Fibroblast of skin of right quadriceps (primary cell): ENCODE measurements around the gene SYNE1.
A peak's percentile ranks its signal among the peaks of the same experiment; 100 is the strongest.
"Not testable (repeated sequence)": the region's sequence is repeated elsewhere in the genome, so short reads cannot be mapped to it uniquely, and the experiment has no call there.

Experiments
- DNase-seq: peaks from one replicate; pipeline ENCODE4 v3.0.0-alpha.2; 2013

Gene SYNE1

DNA sequence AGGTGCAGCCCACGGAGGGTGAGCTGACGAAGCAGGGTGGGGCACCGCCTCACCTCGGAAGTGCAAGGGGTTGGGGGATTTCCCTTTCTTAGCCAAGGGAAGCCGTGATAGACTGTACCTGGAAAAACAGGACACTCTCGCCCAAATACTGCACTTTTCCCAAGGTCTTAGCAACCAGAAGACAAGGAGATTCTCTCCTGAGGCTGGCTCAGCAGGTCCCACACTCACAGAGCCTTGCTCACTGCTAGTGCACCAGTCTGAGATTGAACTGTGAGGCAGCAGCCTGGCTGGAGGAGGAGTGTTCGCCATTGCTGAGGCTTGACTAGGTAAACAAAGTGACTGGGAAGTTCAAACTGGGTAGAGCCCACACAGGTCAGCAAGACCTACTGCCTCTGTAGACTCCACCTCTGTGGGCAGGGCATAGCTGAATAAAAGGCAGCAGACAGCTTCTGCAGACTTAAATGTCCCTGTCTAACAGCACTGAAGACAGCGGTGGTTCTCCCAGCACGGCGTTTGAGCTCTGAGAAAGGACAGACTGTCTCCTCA is 28.0 kb downstream of the SYNE1 start:
- no peak for DNase-seq

DNA sequence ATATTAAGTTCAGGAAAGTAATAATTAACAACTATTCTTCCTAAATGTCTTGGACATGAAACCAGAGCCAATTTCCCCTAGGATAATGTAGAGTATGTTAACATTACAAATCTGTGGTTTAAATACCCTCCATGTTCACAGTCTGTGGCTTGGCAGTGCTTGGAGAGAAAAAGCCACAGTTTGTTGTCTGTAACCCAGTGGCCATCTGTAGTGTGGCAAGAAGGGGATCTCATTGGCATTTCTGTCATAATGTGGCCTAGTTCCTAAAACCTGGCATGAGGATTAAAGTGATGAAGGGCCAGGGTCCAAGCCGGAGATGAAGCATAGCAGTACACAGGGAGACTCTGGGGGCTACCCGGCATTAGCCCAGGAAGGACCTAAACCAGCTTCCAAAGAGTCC is 31.2 kb downstream of the SYNE1 start:
- no peak for DNase-seq

DNA sequence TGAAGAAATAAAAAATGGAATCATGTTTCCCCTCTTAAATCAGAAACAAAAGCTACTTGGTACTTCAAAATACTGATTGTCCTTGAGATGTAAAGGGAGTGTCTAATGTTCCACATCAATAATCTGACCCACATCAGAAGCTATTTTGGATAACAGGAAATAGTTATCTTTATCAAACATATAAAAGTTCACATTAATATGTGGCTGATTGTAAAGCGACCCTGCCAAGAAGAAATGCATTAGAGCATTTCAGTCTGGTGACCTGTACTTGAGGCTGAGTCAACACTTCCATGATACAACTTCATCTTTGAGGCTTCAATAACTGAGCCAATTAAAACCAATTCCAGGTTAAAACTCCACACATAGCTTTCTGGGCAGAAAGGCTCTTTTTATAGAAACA is 31.8 kb downstream of the SYNE1 start:
- DNase-seq, result no peak

DNA sequence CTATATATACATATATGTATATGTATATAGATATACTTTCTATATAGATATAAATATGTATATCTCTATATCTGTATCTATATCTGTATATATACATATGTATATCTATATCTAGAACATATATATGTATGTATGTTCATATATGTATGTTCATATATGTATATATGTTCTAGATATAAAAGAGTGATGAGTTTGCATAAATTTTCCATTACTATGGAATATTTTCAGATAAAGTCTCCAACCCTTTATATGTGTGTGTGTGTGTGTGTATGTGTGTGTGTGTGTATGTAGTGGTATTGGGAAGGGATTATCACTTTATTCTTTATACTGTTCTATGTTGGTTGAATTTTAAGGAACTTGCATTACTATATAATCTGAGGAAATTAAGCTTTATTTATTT is 33.3 kb downstream of the SYNE1 start:
- DNase-seq, result no peak

DNA sequence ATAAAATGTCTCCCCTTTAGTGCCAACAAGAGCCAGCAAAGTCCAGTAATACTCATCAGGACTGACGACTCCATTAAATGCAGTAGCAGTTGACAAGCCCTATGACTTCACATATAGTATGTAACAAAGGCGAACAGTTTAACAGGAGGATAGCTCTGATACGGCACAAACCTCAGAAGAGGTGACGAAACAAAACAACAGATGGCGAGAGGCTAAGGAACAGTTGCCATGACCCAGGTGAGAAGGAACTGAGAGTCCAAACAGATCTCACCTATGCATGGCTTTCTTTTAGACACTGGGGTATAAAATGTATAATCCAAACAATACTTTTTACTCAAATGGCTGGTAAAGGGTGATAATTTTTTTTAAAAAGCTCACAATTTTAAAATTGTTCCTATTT is 37.1 kb downstream of the SYNE1 start:
- DNase-seq, result no peak

DNA sequence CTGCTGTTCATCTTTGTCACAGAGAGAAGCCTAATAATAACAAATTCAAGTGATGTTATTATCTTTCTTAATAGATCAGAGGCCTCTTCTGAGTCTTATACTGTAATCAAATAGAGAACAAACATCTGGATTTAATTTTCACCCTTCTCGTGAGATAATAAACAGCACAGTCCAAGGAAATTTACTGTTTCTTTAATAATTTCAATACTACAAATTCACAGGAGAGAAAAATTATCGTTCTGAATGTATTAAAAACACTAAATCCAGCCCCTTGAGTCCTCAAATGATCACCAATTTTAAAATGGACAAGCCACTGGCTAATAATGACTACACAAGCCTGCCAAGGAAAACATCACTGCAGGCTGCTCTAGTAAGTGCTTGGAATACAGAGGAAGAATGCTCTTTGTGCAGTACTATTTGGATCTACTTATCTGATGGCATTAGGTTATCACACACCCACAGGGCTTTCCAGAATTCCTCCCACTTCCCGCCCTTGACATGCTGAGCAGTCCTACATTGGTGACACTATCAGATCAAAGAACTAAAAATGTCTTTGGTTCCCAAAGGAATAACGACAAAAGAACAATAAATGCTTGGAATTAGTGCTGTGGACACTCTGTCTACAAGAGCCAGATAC is 38.1 kb downstream of the SYNE1 start:
- DNase-seq, result peak; percentile 14

DNA sequence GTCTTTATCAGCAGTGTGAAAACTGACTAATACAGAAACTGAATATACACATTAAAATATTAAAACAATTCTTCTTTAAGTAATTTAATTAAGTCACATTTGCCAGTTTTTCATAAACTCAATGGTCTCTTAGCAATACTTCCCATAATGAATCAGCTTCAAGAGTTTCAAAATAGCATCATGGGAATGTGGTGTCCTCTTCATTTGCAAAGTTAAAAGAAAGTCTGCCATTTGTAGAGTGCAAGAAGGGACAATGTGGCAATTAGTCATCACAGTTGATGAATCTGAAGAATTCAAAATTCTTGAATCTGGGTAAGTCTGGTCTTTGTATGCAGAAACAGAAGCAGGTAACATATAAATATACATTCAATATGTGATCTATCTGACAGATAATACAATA is 38.7 kb downstream of the SYNE1 start:
- peak; percentile 8 for DNase-seq

DNA sequence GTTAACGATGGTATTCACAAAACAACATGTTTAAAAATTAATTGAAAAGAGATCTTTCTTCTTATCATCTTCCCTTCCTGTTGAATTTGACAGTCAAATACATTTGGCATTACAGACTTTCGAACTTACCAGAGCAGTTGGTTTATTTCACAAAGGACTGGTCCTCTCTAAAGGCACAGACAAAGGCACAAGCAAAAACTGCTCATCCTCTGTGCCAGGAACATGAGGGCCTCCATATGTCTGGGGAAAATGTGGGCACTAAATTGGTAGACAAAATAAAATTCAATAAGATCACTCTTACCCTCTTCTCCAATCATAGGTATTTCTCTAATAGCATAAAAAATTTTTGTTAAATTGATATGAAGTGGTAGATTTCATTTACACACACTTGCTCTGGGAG is 40.4 kb downstream of the SYNE1 start:
- no peak for DNase-seq

DNA sequence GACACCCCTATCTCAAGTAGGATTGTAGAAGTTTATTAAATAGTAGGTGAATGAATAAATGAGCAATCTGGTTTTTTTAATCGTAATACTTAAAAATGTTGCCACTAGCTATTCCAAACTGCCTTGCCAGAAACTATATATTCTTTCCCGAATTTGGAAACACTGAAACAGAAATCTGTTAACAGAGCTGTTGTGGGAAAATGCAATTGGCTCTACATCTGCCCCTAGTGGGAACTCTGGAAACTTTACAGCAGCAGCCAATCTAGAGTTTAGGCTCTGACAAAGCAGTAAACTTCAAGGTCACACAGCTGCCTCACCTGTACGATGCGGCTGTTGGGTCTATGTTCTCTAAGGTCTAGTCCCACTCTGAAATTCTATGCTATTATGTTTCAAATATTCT is 41.7 kb downstream of the SYNE1 start:
- DNase-seq, result no peak

DNA sequence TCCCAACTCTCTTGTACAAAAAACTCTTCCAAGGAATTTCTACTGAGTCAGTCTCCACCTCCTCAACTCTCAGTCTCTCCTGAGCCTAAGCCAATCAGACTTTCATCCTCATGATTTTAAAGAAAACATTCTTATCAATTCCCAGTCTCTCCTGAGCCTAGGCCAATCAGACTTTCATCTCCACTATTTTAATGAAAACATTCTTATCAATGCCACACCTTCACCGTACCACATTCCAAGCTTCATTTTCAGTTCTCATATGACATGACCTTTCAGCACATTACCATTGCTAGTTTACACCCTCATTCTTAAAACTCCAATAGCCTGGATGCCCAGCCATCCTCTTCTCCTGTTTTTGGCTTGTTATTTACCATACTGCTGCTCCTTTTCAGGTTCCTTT is 42.5 kb downstream of the SYNE1 start:
- no peak for DNase-seq

DNA sequence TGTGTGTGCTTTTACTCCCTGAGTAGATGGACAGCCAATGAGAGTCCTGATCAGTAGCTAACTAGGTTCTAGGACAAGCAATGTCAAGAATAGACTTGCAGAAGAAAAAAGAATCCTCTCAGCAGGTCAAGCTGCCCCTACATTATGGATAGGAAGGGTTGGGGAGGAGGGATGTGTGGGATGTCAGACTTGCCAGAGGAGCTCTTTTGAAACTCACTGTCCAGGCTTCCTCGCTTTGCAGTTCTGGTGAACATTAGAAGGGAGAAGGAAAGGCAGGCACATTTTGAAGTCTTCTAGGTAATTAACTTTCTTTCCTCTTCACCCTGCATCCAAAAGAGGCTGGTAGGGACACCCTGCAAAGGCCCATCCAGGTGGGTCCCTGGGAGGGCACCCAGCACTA is 48.7 kb downstream of the SYNE1 start:
- DNase-seq, result no peak

DNA sequence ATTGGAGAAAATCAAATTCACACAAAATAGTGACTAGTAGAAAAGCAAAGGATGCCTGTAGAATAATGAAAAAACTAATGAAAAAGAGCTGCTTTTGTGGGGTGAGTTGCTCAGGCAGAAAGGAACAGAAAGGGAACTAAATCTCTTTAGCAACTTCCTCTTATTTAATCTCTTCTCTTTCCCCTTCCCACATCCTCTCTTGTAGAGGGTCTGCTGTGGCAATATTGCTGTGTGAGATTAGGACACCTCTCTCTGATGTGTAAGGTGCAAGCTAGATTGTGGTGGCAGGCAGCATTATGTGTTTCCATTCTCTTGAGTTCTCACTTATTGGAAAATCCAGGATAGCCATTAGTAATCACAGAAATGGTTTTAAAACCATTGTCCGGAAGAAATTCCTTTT is 49.7 kb downstream of the SYNE1 start:
- DNase-seq, result no peak

DNA sequence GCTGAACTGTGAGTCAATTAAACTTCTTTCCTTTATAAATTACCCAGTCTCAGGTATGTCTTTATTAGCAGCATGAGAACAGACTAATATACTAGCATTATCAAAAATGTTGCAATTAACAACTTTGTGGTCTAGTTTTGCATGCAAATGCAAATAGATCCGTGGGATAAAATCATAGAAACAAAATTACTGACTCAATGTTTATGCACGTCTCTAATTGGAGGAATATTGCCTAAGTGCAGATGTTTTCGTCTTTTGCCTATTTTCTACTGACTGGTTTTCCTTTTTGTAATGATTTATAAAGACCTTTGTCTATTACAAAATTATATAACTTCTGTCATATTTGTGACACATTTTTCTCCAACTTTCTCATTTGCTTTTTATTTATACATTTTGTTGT is 51.9 kb downstream of the SYNE1 start:
- no peak for DNase-seq

DNA sequence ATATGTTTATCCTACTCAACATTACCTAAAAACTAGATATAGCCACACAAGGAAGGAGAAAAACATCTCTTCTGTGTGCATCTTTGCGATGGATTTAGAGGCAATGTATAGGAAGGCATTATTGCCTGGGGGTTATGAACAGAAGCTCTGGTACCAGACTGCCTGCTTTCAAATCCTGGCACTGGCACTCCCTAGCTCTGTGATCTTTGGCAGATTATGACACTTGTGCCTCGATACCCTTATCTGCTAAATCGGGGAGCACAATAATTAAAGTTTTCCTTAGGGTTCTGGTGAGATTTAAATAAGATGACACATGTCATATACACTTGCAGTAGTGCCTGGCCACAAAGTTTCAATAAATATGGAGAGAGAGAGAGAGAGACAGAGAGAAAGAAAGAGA is 53.3 kb downstream of the SYNE1 start:
- no peak for DNase-seq

DNA sequence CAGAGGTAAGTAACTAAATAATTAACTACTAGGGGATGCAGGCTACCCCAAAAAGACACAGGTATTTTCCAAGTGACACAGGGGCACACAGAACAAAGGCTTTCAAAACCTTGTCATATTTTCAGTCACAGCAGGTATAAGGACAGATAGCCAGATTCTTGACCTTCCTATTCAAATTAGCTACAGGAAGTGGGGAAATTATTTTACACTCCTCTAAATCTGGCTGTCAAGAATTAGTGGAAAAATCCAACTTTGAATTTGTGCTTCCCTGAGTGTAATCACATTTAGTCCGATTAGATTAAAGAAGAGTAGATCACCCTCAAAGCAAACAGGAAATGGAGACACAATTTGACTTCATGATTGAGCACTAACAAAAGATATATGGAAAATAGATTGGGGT is 60.6 kb downstream of the SYNE1 start:
- no peak for DNase-seq

DNA sequence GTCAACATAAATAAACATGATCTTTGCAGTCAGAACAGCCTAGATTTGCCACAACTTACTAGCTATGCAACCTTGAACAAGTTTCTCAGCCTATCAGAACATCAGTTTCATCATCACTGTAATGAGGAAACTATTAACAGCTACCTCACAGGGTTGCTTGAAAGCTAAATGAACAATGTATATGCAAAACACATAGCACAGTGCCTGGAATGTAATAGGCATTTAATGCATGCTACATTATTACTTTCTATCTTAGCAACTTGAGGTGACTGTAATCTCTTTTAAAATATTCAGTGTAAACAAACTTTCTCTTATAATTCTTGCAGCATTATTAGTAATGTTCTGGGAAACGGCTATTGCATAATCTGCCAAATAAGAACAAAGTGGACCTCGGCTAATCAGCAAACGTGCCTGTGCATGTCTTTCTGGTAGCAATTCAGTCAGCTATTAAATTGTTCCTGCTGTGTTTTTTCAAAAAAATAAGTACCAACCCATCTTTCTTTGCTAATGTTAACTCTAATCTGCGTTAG is 61.5 kb downstream of the SYNE1 start:
- DNase-seq, result peak; percentile 48

DNA sequence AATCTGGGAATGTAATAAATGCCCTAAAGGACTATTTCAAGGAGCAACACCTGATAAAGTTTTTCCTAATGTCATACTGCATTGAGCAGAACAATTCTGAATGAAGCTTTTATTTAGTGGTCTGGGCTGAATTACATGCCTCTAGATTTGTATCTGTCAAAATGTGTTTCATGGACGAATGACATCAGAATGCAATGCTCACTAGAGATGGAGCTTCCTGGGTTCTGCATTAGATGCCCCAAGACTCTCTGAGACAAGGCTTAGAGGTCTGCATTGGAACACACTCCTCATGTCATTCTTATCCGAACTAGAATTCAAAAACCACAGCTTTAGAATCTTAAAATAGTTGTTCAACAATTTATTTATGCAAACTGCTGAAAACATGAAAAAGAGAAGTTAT is 62.0 kb downstream of the SYNE1 start:
- no peak for DNase-seq

DNA sequence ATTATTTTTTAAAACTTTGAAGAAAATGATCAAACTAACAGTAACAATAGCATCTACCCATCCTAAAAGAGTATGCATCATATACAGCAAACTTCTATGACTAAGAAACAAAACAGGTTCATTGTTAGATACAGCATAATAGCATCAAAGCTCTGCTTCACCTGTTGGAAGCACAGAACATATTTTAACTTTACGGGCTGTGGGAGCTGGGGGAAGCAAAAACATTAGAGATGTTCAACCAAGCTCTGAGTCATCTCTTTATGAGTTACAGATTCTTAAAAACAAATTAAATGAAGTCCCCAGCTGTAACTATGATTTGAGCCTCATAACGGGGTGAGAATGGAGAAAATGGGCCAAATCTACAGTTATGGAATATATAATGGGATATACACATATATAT is 63.4 kb downstream of the SYNE1 start:
- DNase-seq, result no peak

DNA sequence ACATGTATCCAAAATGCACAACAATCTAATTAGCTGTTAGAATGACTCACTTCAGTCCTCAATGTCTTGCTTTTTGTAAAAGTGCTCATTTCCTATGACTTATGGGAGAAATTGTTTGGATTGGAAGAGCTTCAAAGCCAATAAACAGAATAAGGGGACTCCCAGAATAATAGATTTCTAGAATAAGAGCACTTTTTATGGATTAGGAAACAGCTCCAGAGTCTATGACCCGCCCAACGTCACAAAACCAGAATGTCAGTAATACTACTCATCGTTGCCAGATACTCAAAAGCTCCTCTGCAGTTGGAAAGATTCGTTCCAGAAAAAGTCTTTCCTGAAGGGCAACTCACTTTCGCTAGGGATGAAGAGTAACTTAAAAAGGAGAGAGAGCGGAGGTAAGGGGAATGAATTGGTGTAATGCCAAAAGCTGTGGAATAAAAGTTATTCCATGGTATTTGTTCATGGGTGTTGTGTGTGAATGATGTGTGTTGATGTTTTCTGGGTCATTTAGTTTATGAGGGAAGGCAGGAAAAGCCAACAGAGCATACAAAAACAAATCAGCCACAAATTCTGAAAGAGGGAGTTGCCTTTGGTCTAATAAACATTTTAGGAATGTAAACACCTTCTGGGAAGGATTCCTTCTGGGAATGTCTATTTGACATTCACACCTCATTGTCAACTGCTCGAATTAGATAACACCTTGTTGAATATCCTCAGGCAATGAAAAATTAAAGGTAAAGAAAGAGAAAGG is 64.6 kb downstream of the SYNE1 start:
- DNase-seq, result no peak

DNA sequence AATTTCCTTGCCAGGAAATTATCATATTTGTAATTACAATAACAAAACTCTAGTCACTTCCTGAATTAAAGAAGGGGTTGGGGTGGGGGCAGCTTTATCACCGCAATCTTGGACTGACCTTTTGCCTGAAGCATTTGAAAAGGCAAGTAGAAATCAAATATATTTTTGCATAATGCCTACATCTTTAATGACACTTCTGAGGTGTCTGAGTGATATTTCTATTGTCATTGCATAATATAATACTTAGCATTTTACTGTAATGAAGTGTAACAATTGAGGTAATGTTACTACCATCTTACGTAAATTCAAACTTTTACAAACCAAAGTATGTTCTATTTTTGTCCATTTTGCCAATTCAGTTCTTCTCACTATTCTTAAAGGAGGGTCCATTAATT is 65.2 kb downstream of the SYNE1 start:
- DNase-seq, result no peak

DNA sequence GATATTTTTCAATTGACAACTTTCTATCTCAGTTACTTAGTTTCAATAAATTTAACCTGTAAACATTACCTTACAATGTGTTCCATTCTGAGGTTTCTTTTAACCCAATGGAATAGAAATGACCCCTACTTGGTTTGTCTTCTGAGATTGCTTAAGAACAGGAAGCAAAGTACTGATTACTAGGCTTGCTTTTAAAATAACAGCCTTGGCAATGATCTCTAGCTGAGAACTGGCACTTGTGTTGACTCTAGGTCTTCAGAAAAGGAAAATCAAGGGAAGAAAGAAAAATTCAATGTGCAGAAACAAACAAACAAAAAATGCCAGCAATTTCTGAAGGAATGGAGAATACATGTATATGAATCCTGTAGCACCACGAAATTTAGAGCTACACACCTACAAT is 66.1 kb downstream of the SYNE1 start:
- DNase-seq, result no peak

DNA sequence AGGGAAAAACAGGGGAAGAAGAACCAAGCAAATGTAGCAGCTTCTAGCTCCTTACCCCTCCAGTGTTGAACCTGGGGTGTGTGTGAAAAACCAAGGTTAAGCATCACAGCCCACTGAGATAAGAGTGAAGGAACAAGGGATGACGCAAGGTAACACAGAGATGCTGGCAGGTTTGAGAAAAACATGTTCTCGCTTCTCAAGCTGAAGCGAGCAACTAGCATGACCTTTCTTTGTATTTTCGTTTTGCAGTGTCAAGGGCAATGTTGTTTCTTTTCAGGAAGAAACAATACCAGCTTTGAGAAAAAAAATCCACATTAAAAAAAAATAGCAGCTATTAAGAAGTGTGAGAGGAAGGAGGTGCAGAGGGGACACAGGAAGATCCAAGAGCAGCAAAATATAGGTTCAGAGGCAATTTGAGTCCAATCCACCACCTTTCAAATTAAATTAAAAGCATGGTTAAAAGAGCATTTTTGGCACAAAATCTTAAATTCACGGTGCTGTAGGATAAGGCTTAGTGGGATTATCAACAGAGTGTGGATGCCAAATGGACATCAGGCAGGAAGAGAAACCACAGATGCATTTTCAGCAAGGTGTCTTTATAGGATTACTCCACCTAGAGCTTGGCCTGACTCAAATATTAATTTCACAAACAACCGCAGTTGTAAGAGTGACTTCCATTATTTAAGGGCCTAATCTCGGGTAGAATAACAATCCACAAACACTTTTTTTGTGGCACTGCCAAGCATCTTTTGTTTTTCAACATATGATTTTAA is 70.9 kb downstream of the SYNE1 start:
- no peak for DNase-seq

DNA sequence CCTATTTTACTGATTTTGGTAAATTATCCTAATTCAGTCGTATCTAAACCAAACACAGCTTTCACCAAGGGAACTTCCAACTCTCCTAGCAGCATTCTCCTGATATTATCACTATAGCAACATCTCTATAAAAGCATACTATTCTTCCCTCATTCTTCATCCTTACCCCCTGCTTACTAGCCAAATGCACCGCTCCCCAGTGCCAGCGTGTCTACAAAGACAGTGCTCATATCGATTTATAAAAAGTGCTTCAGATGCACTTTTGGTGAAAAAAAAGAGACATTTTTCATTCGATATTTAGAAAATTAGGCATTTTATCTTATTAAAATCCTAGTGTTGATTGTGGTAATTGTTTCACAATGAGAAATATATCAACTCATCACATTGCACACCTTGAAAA is 74.0 kb downstream of the SYNE1 start:
- DNase-seq, result no peak

DNA sequence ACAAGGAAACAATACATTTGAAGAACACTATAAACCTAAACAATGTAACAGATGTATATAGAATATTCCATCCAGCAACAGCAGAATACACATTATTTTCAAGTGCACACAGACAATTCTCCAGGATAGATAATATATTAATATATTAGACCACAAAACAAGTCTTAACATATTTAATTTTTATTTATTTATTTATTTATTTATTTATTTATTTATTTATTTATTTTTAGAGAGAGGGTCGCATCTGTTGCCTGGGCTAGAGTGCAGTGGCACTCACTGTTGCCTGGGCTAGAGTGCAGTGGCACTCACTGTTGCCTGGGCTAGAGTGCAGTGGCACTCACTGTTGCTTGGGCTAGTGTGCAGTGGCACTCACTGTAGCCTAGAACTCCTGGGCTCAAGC is 78.4 kb downstream of the SYNE1 start:
- not testable (repeated sequence) for DNase-seq
